ENCODE data around the gene CEPT1. TPM values are rescaled to one million over a fixed set of nuclear protein-coding genes. Genes with fewer than 3 reads are reported as not detected.

The CEPT1 gene
- total and polyA plus RNA-seq, 10 donors, result 61.1 to 140 (median 95.2) TPM

Small RNA genes lying within 50 kb of the gene (small RNA-seq; reads per million reads assigned to genes)
- gene AL355816.1, result 0 reads per million in 4 donors

Other genes starting within 250 kb of the CEPT1 start
- 10 to 100 TPM; 11.2 to 18.4 (median 16.4) TPM for gene LRIF1, start 176.3 kb upstream of the CEPT1 start, total RNA-seq
- gene LRIF1, start 176.3 kb upstream of the CEPT1 start, polyA plus RNA-seq, result 10 to 100 TPM; 15.1 to 18.1 (median 16.5) TPM
- gene DRAM2, start 130 bp upstream of the CEPT1 start, total RNA-seq, result 100 to 1,000 TPM in 3 of 7 donors, 10 to 100 TPM in 4; 64.0 to 188 (median 81.0) TPM
- gene DRAM2, start 130 bp upstream of the CEPT1 start, polyA plus RNA-seq, result 100 to 1,000 TPM in 2 of 3 donors, 10 to 100 TPM in 1; 90.5 to 130 (median 105) TPM
- gene DENND2D, start 60.4 kb downstream of the CEPT1 start, total RNA-seq, result 100 to 1,000 TPM; 127 to 182 (median 153) TPM
- gene DENND2D, start 60.4 kb downstream of the CEPT1 start, polyA plus RNA-seq, result 100 to 1,000 TPM in 2 of 3 donors, 10 to 100 TPM in 1; 90.3 to 106 (median 101) TPM
- gene CHI3L2, start 87.5 kb downstream of the CEPT1 start, total RNA-seq, result 10 to 100 TPM in 6 of 7 donors, 1 to 10 TPM in 1; 6.0 to 58.3 (median 25.6) TPM
- gene CHI3L2, start 87.5 kb downstream of the CEPT1 start, polyA plus RNA-seq, result 100 to 1,000 TPM in 1 of 3 donors, 10 to 100 TPM in 2; 40.1 to 159 (median 59.2) TPM
- not detected for gene CHIA, start 150.6 kb downstream of the CEPT1 start, total RNA-seq
- under 1 TPM in 1 of 3 donors, not detected in 2; 0.14 TPM for gene CHIA, start 150.6 kb downstream of the CEPT1 start, polyA plus RNA-seq